IMR-90 (cell line): Measurements from ENCODE around the gene EPHA10. TPM values are rescaled to one million over a fixed set of nuclear protein-coding genes. Genes with fewer than 3 reads are reported as not detected.
"Not testable (repeated sequence)": the region's sequence is repeated elsewhere in the genome, so short reads cannot be mapped to it uniquely, and the experiment has no call there.

ENCODE experiments used
- ATAC-seq: fragments of 200-7000 bp; cut with Tn5 transposase; 2 replicates; pipeline ENCODE4 v1.9.1; 2020; ENCODE audit warnings: low read depth, mild to moderate bottlenecking, moderate library complexity
- BruUV-seq: library from RNA; stranded (reverse); fragments of 400-500 nt; replicated peaks from 2 replicates; lab custom pipeline; 2021; lab: Mats Ljungman, UMichigan
- CTCF ChIA-PET: fragments of 300-600 bp; formaldehyde crosslinking; extraction: SDS; loops from one replicate; lab custom pipeline; 2021; ENCODE audit warnings: antibody characterized with exemption; lab: Yijun Ruan, JAX
- POLR2A ChIA-PET: fragments of 300-600 bp; sonication (Branson Sonifier 250); formaldehyde crosslinking; loops from one replicate; lab custom pipeline; 2022; ENCODE audit warnings: antibody characterized with exemption; ENCODE audit not compliant: unreplicated experiment; lab: Charles Lee
- DNase-seq: peaks from one replicate; pipeline ENCODE4 v3.0.0; 2013
- H2AFZ ChIP-seq: replicated peaks from 2 replicates; pipeline ENCODE3; 2013; ENCODE audit warnings: low read length, mild to moderate bottlenecking; ENCODE audit not compliant: poor library complexity
- H2AK5ac ChIP-seq: 2 replicates; pipeline ENCODE4 v1.6.1; 2013; ENCODE audit warnings: low read depth, low read length, inconsistent platforms
- H2AK9ac ChIP-seq: replicated peaks from 2 replicates; pipeline ENCODE3; 2013; ENCODE audit warnings: mild to moderate bottlenecking, low read depth, low read length, moderate library complexity; ENCODE audit not compliant: poor library complexity
- H2BK120ac ChIP-seq: 2 replicates; pipeline ENCODE4 v1.6.1; 2013; ENCODE audit warnings: low read depth, low read length, inconsistent platforms
- H2BK15ac ChIP-seq: 3 replicates; pipeline ENCODE4 v1.6.1; 2013; ENCODE audit warnings: low read depth, low read length, inconsistent platforms
- H2BK20ac ChIP-seq: 2 replicates; pipeline ENCODE4 v1.6.1; 2013; ENCODE audit warnings: low read depth, mild to moderate bottlenecking, inconsistent platforms, low read length, moderate library complexity
- H2BK5ac ChIP-seq: 2 replicates; pipeline ENCODE4 v1.6.1; 2013; ENCODE audit warnings: mild to moderate bottlenecking, low read depth, low read length, inconsistent platforms; ENCODE audit not compliant: poor library complexity, severe bottlenecking
- H3K14ac ChIP-seq: replicated peaks from 2 replicates; pipeline ENCODE4 v1.6.1; 2013; ENCODE audit warnings: low read depth, low read length, inconsistent platforms
- H3K18ac ChIP-seq: 2 replicates; pipeline ENCODE4 v1.6.1; 2013; ENCODE audit warnings: low read depth, low read length, control low read depth
- H3K23ac ChIP-seq: 2 replicates; pipeline ENCODE4 v1.6.1; 2013; ENCODE audit warnings: low read depth, low read length, inconsistent platforms
- H3K27ac ChIP-seq: 2 replicates; pipeline ENCODE4 v1.5.1; 2013; ENCODE audit warnings: mild to moderate bottlenecking, control low read depth, low read length; ENCODE audit not compliant: insufficient read depth
- H3K27me3 ChIP-seq: 2 replicates; pipeline ENCODE4 v1.6.1; 2013; ENCODE audit warnings: low read length; ENCODE audit not compliant: control insufficient read depth, insufficient read depth
- H3K36me3 ChIP-seq: 2 replicates; pipeline ENCODE4 v1.6.1; 2013; ENCODE audit warnings: low read length, mixed read lengths; ENCODE audit not compliant: control insufficient read depth, insufficient read depth
- H3K4ac ChIP-seq: 2 replicates; pipeline ENCODE4 v1.6.1; 2013; ENCODE audit warnings: low read depth, low read length, inconsistent platforms
- H3K4me1 ChIP-seq: 2 replicates; pipeline ENCODE4 v1.6.1; 2013; ENCODE audit warnings: low read length, mixed read lengths; ENCODE audit not compliant: control insufficient read depth, insufficient read depth
- H3K4me2 ChIP-seq: 2 replicates; pipeline ENCODE4 v1.6.1; 2013; ENCODE audit warnings: low read depth, mild to moderate bottlenecking, control low read depth, low read length, moderate library complexity
- H3K4me3 ChIP-seq: 2 replicates; pipeline ENCODE4 v1.5.1; 2013; ENCODE audit warnings: low read depth, mild to moderate bottlenecking, control low read depth, low read length, moderate library complexity; ENCODE audit not compliant: insufficient read depth
- H3K56ac ChIP-seq: 2 replicates; pipeline ENCODE4 v1.6.1; 2013; ENCODE audit warnings: low read length, inconsistent platforms; ENCODE audit not compliant: insufficient read depth; ENCODE audit errors: extremely low read depth
- H3K79me1 ChIP-seq, 2 experiments: 2 replicates each; pipeline ENCODE4 v1.6.1; 2013; ENCODE audit warnings: low read length in 2 of 2, inconsistent platforms in 1 of 2, low read depth in 1 of 2
- H3K9ac ChIP-seq: 2 replicates; pipeline ENCODE4 v1.6.1; 2013; ENCODE audit warnings: low read depth, low read length, control low read depth
- H3K9me1 ChIP-seq: 2 replicates; pipeline ENCODE4 v1.6.1; 2013; ENCODE audit warnings: low read length, inconsistent platforms; ENCODE audit not compliant: insufficient read depth
- H3K9me3 ChIP-seq: 2 replicates; pipeline ENCODE4 v1.6.1; 2013; ENCODE audit warnings: low read length; ENCODE audit not compliant: control insufficient read depth, insufficient read depth
- H4K20me1 ChIP-seq: 2 replicates; pipeline ENCODE4 v1.6.1; 2013; ENCODE audit warnings: low read length, inconsistent platforms; ENCODE audit not compliant: insufficient read depth
- H4K5ac ChIP-seq: 2 replicates; pipeline ENCODE4 v1.6.1; 2013; ENCODE audit warnings: mild to moderate bottlenecking, low read depth, low read length, control low read depth
- H4K8ac ChIP-seq, 2 experiments: 2 replicates each; pipeline ENCODE4 v1.6.1; 2013; ENCODE audit warnings: low read depth in 2 of 2, low read length in 2 of 2, control low read depth in 1 of 2, inconsistent platforms in 1 of 2
- H4K91ac ChIP-seq: 2 replicates; pipeline ENCODE4 v1.6.1; 2013; ENCODE audit warnings: low read depth, low read length, inconsistent platforms; ENCODE audit not compliant: insufficient read depth
- dilution Hi-C: fragments of 300-500 bp; cut with HindIII; formaldehyde crosslinking; loops from one replicate; pipeline ENCODE4 v1.14.3; 2018; ENCODE audit warnings: low sequenced_read_pairs; ENCODE audit not compliant: unreplicated experiment
- in situ Hi-C: fragments of 300-500 bp; cut with MboI; formaldehyde crosslinking; loops from 3 replicates; pipeline ENCODE4 v1.14.3; 2019; ENCODE audit warnings: low sequenced_read_pairs, inconsistent platforms, mixed read lengths
- intact Hi-C: fragments of 100-400 bp; cut with micrococcal nuclease; formaldehyde crosslinking; loops from 2 replicates; pipeline ENCODE4 v1.10.0; 2022
- polyA plus RNA-seq, 3 experiments: library from polyadenylated mRNA; depleted of rRNA; stranded (reverse); fragments of >200 nt; gene quantifications; 2 replicates each; pipeline ENCODE4 v1.2.3, GENCODE V29; 2012; ENCODE audit warnings: low replicate concordance in 1 of 3
- total RNA-seq: library from RNA; depleted of rRNA; stranded (reverse); fragments of >200 nt; gene quantifications from 2 replicates; pipeline ENCODE4 v1.2.3, GENCODE V29; 2012

Gene EPHA10
- total and polyA plus RNA-seq, 2 of the 4 experiments (the other 2 are of a cell fraction): not detected

GRCh38 chr1:37771440-37771839 is 6.5 kb upstream of the EPHA10 start:
- H3K79me1 ChIP-seq, H3K56ac ChIP-seq, ATAC-seq, POLR2A ChIA-PET, BruUV-seq, H2AK9ac ChIP-seq, H3K4me2 ChIP-seq, H4K20me1 ChIP-seq, H4K91ac ChIP-seq, H2AFZ ChIP-seq, dilution Hi-C loops, H3K9ac ChIP-seq, H3K27ac ChIP-seq, in situ Hi-C loops, H2BK5ac ChIP-seq, H2BK120ac ChIP-seq, H3K9me3 ChIP-seq, H2AK5ac ChIP-seq, H3K36me3 ChIP-seq, H3K23ac ChIP-seq, H2BK20ac ChIP-seq, H4K5ac ChIP-seq, H3K9me1 ChIP-seq, H4K8ac ChIP-seq, H2BK15ac ChIP-seq, H3K18ac ChIP-seq, intact Hi-C loops, H3K4ac ChIP-seq, H3K4me1 ChIP-seq, H3K4me3 ChIP-seq, DNase-seq, H3K27me3 ChIP-seq, CTCF ChIA-PET, H3K14ac ChIP-seq: not testable (repeated sequence)
